Activated CD4-positive, CD25-positive, alpha-beta regulatory T cell treated with anti-CD3 and anti-CD28 coated beads, Interleukin-2, amount 50 U/mL, for 16 hours (primary cell): ENCODE results near the gene C4orf54.

Source experiments
- DNase-seq: peaks from one replicate; pipeline ENCODE4 v3.0.0-alpha.2; 2020; ENCODE audit warnings: low read depth, low spot score

The C4orf54 gene

DNA sequence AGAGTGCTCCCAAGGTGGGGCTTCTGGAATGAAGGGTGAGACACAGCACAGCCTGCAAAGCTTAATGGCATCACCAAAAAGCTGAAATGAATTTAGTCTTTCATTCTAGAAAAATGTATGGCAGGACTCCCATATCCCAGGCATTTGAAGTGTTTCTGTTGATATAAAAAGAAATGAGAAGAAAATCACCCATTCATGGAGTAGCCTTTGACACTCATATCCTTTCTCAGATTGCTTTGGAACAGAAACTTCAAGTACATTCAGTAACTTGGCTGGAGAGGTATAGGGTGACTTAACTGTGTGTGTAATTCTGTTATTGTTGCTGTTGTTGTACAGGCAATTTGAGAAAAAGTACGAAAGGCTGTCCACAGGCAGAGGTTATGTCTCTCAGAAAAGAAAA is 35.3 kb downstream of the C4orf54 start:
- no peak for DNase-seq

DNA sequence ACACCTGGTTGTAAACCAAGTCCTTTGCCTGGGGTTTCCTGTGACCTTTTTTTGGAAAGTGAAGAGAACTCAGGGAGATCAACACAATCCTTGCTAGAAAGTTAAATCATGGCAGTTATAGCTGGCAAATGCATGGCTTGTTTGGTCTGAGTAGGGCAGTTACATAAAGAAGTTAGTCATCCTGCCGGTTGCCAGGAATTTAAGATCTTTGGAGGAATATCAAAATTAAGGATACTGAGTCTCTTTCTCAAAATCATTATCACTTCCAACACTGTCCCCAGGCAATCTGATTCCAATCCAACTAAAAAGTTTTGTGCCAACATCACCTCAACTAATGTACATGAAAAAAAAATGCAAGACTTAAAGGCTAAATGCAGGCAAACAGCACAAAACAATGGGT is 40.3 kb downstream of the C4orf54 start:
- DNase-seq, result no peak

DNA sequence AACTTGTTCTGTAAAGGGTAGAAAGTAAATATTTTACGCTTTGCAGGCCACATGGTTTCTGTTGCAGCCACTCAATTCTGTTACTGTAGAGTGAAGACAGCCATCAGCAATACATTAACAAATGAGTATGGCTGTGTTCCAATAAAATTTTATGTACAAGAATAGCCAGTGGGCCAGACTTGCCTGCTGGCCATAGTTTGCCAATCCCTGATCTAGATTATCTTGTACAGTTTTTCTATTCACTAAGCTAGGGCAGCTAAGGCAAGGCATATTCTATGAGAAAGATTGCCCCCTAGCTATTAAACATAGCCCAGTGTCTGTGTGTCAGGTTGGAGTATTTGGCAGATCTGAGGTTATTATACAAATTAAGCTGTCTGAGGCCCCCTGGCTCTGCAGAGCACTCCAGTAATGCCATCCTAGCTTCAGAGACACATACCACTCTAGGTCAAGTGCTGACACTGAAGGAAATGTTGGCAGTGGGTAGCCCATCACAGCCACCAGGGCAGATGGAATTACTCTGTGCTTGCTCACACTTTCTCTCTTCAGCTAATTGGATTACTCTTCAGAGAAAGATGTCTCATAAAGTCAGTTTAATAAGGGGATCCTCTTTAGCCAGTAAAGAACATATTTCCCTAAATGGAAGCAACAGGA is 42.3 kb downstream of the C4orf54 start:
- DNase-seq, result no peak

DNA sequence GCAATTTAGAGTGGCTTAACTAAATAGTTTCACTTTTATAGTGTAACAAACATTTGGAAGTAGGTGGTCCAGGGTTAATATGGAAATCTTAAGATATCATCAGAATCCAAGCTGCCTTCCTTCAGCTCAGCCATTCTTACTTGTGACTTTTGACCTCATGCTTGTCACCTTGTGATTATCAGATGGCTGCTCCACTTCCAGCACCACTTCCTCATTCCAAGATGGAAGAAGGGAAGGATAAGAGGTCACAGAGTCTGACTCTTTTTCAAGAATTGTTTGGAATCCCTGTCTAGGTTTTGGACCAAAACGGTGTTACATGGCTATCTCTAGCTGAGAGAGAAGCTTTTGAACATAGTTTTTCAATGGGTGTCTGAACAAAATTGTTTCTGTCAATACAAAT is 43.1 kb downstream of the C4orf54 start:
- DNase-seq, result no peak

DNA sequence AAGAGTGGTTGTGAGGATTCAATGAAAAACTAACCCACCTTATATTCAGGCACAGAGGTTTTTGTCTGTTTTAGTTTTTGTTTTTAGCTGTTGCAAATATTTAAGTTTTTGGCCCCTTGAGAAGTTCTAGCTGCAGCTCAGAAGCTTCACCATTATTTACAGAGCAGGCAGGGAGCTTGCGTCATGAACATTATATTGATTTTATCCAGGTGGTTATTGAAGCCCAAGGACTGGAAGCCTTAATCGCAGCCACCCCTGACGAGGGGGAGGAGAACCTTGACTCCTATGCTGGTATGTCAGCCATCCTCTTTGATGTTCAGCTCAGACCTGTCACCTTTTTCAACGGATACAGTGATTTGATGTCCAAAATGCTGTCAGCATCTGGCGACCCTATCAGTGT is 44.9 kb downstream of the C4orf54 start:
- DNase-seq, result no peak

DNA sequence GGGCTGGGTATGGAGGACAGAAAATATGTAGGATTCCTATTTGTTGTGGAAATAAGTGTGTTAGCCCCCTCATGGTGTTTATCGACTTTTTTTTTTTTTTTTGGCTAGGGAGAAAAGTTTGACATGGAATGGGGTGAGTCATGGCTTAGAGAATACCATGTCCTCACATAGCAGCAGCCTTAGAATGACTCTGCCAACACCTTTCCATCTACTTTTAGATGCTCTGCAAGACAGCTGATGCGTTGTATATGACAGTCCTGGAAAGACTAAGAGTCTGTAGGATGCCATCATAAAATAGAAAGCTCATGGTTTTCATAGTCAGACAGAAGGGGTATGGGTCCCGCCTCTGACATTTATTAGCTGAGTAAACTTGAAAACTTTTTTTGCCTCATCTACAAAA is 45.3 kb downstream of the C4orf54 start:
- DNase-seq, result no peak

DNA sequence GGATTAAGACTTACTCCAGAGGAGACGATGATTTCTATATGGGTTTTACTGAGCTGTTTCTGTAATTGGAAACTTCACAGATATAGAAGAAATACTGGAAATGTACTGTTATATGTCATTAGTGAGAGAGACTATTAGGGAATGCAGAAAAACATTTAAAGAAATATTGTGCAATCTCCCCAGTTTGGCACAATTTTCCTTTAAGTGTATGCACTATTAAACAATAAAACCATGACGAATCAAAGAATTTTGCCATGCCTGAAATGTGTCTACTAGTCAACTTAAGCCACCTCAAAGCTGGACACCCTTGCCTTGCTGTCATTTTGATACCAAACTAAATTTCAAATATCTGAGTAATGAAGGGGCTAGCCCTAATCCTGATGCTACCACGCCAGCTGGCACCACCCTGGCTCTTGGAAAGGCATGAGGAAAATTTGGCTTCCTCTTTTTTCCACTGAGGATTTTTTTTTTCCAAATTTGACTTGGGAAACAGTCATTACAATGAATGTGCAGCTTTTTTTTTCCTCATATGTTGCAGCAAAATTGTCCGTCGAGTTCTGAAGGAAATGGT is 46.9 kb downstream of the C4orf54 start:
- no peak for DNase-seq

DNA sequence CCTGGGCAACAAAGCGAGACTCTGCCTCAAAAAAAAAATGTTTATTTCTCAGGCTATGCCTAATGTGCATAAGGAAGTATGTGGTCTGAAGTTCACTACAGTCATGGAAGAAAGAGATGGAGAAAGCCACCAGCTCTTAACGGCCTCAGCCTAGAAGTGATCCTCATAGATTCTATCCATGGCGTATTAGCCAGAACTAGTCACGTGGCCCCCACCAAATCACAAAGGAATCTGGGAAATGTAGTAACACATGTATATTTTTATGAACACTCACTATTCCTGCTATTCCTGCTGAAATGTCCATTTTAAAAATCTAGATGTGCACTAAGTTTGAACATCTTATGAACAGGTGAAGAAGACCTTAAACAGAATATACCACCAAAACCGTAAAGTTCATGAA is 49.2 kb downstream of the C4orf54 start:
- no peak for DNase-seq
